Uterus (tissue), 2 donors: ENCODE results near the gene TFPI.
"Not testable (repeated sequence)": the region's sequence is repeated elsewhere in the genome, so short reads cannot be mapped to it uniquely, and the experiment has no call there.

Source experiments
- CTCF ChIP-seq, 4 experiments: fragments of 200-600 bp in 2 of 4; fragments of 450-650 bp in 2 of 4; sonication (generic) in 2 of 4; IDR thresholded peaks; one replicate each; pipeline ENCODE4 v1.5.1; 2016 to 2019; ENCODE audit warnings: antibody characterized with exemption in 4 of 4, mild to moderate bottlenecking in 2 of 4, moderate library complexity in 1 of 4
- POLR2A ChIP-seq, 2 donors: fragments of 450-650 bp; IDR thresholded peaks; one replicate each; pipeline ENCODE4 v1.6.1; 2016; ENCODE audit warnings: antibody characterized with exemption in 2 of 2, mild to moderate bottlenecking in 1 of 2, moderate library complexity in 1 of 2

DNA sequence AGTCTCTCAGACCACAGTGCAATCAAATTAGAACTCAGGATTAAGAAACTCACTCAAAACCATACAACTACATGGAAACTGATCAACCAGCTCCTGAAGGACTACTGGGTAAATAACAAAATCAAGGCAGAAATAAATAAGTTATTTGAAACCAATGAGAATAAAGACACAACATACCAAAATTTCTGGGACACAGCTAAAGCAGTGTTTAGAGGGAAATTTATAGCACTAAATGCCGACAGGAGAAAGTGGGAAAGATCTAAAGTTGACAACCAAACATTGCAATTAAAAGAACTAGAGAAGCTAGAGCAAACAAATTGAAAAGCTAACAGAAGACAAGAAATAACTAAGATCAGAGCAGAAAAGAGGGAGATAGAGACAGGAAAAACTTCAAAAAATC, 18.9 kb downstream of the TFPI start:
- not testable (repeated sequence) for TF ChIP-seq CTCF, POLR2A (IDR thresholded peaks at IDR 0.05)
